GM13976 (cell line): ENCODE data around the gene NAB2.

ENCODE experiments used
- DNase-seq: peaks from one replicate; pipeline ENCODE4 v3.0.0; 2012; ENCODE audit warnings: low spot score
- in situ Hi-C: fragments of 300-500 bp; cut with MboI; formaldehyde crosslinking; loops from one replicate; pipeline ENCODE4 v1.12.0; 2022; ENCODE audit warnings: low sequenced_read_pairs, mixed read lengths, inconsistent platforms; ENCODE audit not compliant: unreplicated experiment
- TF ChIP-seq, protein P1 (sequence below): IDR thresholded peaks from 2 replicates; pipeline ENCODE4 v1.5.1; 2012; ENCODE audit warnings: borderline replicate concordance, mild to moderate bottlenecking; ENCODE audit not compliant: insufficient read depth; ENCODE audit errors: extremely low read depth, missing control alignments, control extremely low read depth

NAB2 gene

DNA sequence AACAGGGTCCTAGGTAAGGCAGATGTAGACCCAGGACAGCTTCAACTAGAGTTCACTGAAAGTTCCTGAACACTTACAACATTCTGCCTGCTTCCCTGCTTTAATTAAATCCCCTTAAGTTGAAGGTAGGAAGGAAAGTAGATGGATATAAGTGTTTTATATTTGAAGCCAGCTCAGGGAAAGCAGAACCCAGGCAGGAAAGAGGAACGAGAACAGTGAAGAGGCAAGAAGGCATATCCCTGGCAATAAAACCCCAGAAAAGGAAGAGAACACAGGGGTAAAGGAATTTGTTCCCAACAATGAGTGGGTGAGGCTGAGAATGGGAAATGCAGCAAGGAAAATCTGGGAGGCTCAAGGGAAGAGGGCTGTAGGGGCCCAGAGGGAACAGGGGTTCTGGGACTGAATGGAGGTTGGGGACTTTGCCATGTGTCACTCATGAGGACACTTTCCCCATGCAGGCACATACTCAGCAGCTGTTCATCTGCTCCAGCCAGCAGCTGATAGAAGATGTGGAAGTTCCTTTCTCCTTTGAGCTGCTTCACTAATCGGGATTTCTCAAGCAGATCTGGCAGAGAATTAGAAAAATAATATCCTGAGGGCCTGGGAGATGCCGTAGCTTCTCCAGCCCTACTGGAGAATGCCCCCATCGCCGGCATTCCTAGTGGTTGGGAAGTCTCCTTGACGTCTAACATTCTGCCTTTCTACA is 42.7 kb upstream of the NAB2 start:
- TF ChIP-seq, protein P1, sequence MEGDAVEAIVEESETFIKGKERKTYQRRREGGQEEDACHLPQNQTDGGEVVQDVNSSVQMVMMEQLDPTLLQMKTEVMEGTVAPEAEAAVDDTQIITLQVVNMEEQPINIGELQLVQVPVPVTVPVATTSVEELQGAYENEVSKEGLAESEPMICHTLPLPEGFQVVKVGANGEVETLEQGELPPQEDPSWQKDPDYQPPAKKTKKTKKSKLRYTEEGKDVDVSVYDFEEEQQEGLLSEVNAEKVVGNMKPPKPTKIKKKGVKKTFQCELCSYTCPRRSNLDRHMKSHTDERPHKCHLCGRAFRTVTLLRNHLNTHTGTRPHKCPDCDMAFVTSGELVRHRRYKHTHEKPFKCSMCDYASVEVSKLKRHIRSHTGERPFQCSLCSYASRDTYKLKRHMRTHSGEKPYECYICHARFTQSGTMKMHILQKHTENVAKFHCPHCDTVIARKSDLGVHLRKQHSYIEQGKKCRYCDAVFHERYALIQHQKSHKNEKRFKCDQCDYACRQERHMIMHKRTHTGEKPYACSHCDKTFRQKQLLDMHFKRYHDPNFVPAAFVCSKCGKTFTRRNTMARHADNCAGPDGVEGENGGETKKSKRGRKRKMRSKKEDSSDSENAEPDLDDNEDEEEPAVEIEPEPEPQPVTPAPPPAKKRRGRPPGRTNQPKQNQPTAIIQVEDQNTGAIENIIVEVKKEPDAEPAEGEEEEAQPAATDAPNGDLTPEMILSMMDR = no peak
- in situ Hi-C loops = no loop called here
- no peak for DNase-seq

GRCh38 chr12:57046947-57047890 is 41.7 kb upstream of the NAB2 start:
- DNase-seq = no peak
- TF ChIP-seq, protein P1 = no peak
- in situ Hi-C loops = no loop called here

- no peak for DNase-seq
- in situ Hi-C loops = no loop called here
- TF ChIP-seq, protein P1 = no peak
These were observed 40.9 kb upstream of the NAB2 start for GRCh38 chr12:57047981-57048380.

- TF ChIP-seq, protein P1 = no peak
- in situ Hi-C loops = no loop called here
- no peak for DNase-seq
These were observed 40.3 kb upstream of the NAB2 start for GRCh38 chr12:57048423-57049118.

DNA sequence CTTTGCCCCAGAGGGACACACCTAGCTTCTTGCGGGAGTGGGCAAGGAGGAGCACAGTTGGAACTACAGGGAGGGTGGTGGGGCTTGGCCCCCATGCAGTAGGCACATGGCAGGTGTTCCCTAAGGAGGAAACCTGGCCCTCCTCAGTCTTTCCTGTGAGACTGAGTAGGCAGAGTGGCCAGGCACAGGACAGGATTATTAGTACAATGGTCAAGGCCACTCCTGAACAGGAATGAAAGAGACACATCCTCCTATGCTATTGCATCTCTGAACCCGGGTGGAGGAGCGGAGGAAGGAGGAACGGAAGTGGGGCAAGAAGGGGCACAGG is 39.8 kb upstream of the NAB2 start:
- no peak for DNase-seq
- TF ChIP-seq, protein P1 = no peak
- in situ Hi-C loops = no loop called here

DNA sequence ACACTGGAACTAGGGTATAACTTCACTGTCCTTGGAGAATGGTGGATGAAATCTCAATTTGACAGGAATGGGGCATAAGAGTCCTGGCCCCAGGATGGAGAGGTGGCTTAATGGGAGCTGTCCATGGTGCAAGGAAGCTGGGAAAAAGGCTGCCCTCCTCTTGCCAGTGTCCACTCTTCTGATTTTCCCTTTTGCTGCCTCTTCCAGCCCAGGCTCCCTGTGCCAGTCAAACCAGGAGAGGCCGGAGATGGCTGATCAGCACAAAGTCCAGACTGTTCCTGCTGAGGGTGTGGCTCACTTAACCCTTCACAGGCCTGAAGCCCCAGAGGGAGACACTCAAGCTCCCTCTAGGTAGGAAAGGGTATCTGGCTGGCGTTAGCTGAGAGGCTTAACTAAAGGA is 39.0 kb upstream of the NAB2 start, which contains the start of gene MYO1A:
Gene MYO1A (minus strand): TSS at position 240 of the 400 bp plus-strand sequence. CDS start 1,806 bp downstream, outside the sequence.
- no peak for DNase-seq
- TF ChIP-seq, protein P1 = no peak
- in situ Hi-C loops = no loop called here
